Ectodermal cell (in vitro differentiated cells): ENCODE results near the gene PARVA.

ENCODE experiments used
- H3K27ac ChIP-seq: 2 replicates; pipeline ENCODE4 v1.7.0; 2013; ENCODE audit warnings: mild to moderate bottlenecking, low read depth, low read length; ENCODE audit not compliant: insufficient read depth, poor library complexity, severe bottlenecking
- H3K27me3 ChIP-seq: 2 replicates; pipeline ENCODE4 v1.7.0; 2013; ENCODE audit warnings: mild to moderate bottlenecking, low read length; ENCODE audit not compliant: insufficient read depth, control insufficient read depth, poor library complexity, severe bottlenecking
- H3K36me3 ChIP-seq: one replicate; pipeline ENCODE4 v1.7.0; 2013; ENCODE audit warnings: low read length; ENCODE audit not compliant: control insufficient read depth, insufficient read depth
- H3K4me1 ChIP-seq: one replicate; pipeline ENCODE4 v1.7.0; 2013; ENCODE audit warnings: low read length; ENCODE audit not compliant: control insufficient read depth, insufficient read depth
- H3K4me3 ChIP-seq: 2 replicates; pipeline ENCODE4 v1.7.0; 2013; ENCODE audit warnings: low read depth, low read length, control low read depth; ENCODE audit not compliant: insufficient read depth
- H3K9me3 ChIP-seq: 2 replicates; pipeline ENCODE4 v1.7.0; 2013; ENCODE audit warnings: mild to moderate bottlenecking, low read length, moderate library complexity; ENCODE audit not compliant: control insufficient read depth
- WGBS, 2 experiments: methylation state at CpG; one replicate each; pipeline ENCODE4 v1.1.7; 2013; ENCODE audit warnings: missing lambda C conversion rate in 2 of 2; 5-methylcytosine and 5-hydroxymethylcytosine counted together

The PARVA gene

DNA sequence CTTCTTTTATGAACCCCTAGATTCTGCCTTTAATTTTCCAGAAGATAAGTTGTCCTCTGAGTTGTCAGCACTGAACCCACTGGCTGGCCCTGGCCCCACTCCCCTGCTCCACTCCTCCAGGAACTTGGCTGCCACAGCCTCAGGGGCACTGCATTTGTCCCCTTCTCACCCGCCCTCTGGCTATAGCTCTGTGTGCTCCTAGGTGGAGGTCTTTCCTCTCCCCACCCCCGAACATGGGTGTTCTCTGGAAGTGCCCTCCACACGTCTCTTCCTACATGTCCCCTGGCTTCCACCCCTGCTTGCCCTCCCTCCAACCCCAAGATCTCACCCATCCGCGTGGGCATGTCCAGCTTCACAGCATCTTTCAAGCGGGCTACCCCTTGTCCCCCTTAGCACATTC, 159.2 kb downstream of the PARVA start:
- Histone ChIP-seq H3K36me3 (no peaks in the 10 kb centered on the region), H3K4me3 (no peak overlapping the region), H3K9me3 (no peaks in the 10 kb centered on the region), H3K27ac (no peak overlapping the region), H3K27me3 (no peaks in the 10 kb centered on the region), H3K4me1 (peaks cover 5% of the 10 kb centered on the region)
- WGBS, 2 experiments: 90 to 93% methylated on average over 6 of the region's 6 CpGs

DNA sequence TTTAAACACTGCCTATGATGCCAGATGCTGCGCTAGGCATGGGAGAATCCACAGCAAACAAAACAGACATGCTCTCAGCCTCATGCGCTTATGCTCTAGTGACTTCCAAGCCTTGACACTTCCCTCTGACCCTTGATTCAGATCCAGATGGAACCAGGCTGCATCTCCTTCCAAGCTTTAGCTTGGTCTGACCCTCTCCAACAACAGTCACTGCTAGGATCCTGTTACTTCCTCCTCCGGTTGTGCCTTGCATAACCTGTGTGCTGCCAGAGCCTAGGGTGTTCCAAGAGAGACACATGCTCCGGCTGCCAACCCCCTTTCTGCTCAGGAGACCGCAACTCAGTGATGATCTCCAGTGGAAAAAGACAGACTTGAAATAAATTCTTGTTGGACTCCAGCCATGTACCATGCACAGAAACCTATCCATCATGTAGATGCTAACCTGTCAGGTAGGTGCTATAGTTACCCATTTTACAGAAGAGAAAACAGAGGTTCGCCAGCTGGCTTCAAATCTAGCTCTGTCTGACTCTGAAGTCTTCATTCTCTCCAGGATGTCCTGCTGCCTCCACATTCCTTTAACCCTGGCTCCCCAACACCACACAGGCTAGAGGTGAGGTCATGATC, 160.5 kb downstream of the PARVA start:
- WGBS, 2 experiments: 94% methylated on average over 6 of the region's 6 CpGs
- Histone ChIP-seq H3K36me3 (no peaks in the 10 kb centered on the region), H3K4me3 (no peak overlapping the region)

DNA sequence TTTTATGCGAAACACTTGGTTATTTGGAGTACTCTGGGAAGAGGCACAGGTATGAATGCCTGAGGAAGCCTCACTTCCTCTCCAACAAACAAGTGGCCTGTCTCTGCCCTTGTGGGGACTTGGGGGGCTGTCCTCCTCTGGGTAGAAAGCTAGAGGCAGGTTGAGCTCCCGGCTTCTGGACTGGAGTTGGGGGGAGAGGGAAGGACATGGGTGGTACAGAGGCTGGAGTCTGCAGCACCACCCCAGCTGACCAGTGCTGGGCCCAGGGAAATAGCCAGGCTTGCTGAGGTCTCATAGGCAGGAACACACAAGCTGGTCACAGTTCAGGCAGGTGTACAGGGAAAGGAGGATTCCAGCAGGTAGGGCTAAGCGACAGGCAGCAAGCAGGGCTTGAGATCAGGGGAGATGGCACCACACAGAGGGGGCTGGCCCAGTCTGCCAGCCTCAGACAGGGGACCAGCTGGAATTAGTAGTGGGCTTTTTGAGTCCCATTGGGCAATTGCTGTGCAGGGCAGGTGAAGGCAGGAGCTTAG, 161.6 kb downstream of the PARVA start:
- Histone ChIP-seq H3K9me3 (no peaks in the 10 kb centered on the region), H3K27ac (no peak overlapping the region), H3K27me3 (no peaks in the 10 kb centered on the region), H3K36me3 (no peaks in the 10 kb centered on the region), H3K4me3 (no peak overlapping the region), H3K4me1 (peaks cover 5% of the 10 kb centered on the region)
- WGBS, 2 experiments: 96 to 99% methylated on average over 3 of the region's 3 CpGs

More for the DNA sequence above, 160.5 kb downstream of the PARVA start:
- Histone ChIP-seq H3K27me3 (no peaks in the 10 kb centered on the region), H3K27ac (no peak overlapping the region), H3K9me3 (no peaks in the 10 kb centered on the region), H3K4me1 (peaks cover 5% of the 10 kb centered on the region)

DNA sequence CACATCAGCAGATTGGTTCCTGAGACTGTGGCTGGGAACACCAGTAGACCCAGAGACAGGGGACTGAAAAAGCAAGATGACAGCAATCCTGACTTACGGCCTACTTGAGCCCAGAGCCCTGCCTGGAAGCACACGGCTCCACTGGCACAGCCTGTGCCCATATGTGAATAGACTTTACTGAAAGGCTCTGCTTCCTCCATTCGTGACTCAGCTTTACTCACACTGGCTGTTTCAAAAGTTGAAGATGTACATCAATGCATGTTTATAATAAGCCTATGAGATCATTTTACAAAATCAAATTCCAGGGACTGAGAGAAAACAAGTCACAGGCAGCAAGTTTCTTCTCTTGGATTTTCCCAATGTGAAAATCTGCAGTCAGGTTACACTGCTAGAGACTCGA, 162.2 kb downstream of the PARVA start:
- Histone ChIP-seq H3K4me1 (peaks cover 5% of the 10 kb centered on the region), H3K4me3 (no peak overlapping the region), H3K9me3 (no peaks in the 10 kb centered on the region), H3K27me3 (no peaks in the 10 kb centered on the region), H3K27ac (no peak overlapping the region), H3K36me3 (no peaks in the 10 kb centered on the region)
- 90 to 93% methylated on average over 4 of the region's 4 CpGs for WGBS, 2 experiments

DNA sequence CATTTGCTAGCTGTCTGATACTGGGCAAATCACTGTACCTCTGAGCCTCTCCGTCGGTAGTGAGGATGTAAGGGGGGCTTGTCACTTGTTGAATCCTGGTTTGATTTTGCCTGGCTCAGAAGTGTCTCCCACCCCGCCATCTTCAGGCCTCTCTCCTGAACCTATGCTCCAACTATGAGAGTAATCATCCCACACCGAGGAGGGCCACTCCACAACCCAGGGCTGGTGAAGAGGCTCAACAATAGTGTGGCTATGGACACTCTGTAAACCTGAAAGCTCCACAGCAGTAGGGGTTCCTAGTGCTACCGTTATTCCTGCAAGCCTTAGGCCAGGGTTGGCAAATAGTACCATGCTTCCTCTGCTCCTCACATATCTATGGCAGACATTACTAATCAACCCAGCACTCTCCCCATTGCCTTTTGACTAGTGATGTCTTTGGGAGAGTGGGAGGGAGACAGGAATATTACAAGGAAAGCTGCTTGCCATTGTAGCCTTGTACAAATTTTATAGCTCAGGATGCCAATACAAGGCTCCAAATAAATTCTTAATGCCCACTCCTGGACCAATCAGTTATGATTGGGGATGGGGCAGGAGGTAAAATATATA, 162.8 kb downstream of the PARVA start:
- Histone ChIP-seq H3K27ac (no peak overlapping the region), H3K4me1 (peaks cover 5% of the 10 kb centered on the region)
- WGBS, 2 experiments: 72 to 74% methylated on average over 5 of the region's 5 CpGs

DNA sequence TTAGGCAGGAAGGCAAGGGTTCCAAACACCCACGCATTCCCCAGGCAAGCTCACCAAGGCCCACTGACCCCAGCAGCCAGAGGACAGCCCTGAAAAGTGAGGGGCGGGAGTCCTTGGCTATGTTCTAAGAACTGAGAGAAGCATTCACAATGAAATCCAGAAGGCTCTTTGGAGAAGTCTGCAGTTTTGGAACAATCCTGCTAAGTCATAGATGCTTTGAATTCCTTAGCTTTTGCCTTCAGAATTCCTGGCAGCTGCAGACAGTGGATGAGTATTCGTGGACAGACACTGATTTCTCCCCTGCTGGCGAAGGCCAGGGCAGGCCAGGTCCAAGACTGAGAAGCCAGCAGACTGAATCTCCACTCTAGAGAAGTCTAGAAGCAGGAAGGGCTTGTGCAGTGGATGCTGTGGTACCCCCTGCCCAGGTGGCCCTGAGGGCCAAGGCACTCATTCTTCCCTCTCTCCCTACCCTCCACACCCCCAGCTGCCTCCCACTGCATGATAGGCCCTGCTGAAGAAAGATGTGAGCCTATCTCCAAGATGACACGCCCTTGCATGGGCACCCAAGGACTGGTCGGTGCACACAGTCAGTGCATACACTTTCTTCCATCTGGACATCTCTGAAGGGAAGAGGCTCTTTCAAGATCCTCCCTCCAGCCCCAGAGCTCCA, 163.7 kb downstream of the PARVA start:
- Histone ChIP-seq H3K27ac (no peak overlapping the region), H3K36me3 (no peaks in the 10 kb centered on the region), H3K27me3 (no peaks in the 10 kb centered on the region), H3K9me3 (no peaks in the 10 kb centered on the region), H3K4me3 (no peak overlapping the region), H3K4me1 (peaks cover 5% of the 10 kb centered on the region)
- 88 to 91% methylated on average over 6 of the region's 6 CpGs for WGBS, 2 experiments

More for the DNA sequence above, 162.8 kb downstream of the PARVA start:
- no peaks in the 10 kb centered on the region for H3K36me3 ChIP-seq
- H3K9me3 ChIP-seq: no peaks in the 10 kb centered on the region
- H3K4me3 ChIP-seq: no peak overlapping the region
- H3K27me3 ChIP-seq: no peaks in the 10 kb centered on the region

DNA sequence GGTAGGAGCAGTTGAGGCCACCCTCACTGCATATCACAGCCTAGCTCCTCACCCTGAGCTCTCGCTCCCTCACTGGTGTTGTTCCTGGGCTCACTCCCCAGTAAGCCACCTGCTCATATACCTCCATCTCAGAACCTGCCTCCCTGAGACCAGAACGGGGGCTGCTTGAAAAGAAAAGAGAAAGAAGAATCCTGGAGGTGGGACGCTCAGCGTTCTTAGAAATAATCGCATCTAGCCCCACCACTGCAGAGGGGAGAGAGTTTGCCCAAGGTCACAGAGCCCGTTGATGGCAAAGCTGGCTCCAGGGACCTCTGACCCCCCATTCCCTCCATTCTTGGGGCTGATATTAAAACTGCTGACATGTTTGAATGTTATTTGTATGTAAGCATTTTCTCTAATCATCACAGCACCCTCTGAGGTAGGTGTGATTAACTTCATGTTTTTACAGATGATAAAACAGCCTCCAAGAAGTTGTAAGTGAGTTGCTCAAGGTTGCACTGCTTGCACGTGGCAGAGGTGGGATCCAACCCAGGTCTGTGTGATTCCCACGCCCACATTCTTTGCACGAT, 164.3 kb downstream of the PARVA start:
- Histone ChIP-seq H3K27me3 (no peaks in the 10 kb centered on the region), H3K9me3 (no peaks in the 10 kb centered on the region), H3K36me3 (no peaks in the 10 kb centered on the region), H3K27ac (no peak overlapping the region), H3K4me3 (no peak overlapping the region), H3K4me1 (peaks cover 5% of the 10 kb centered on the region)
- 90 to 92% methylated on average over 9 of the region's 9 CpGs for WGBS, 2 experiments

DNA sequence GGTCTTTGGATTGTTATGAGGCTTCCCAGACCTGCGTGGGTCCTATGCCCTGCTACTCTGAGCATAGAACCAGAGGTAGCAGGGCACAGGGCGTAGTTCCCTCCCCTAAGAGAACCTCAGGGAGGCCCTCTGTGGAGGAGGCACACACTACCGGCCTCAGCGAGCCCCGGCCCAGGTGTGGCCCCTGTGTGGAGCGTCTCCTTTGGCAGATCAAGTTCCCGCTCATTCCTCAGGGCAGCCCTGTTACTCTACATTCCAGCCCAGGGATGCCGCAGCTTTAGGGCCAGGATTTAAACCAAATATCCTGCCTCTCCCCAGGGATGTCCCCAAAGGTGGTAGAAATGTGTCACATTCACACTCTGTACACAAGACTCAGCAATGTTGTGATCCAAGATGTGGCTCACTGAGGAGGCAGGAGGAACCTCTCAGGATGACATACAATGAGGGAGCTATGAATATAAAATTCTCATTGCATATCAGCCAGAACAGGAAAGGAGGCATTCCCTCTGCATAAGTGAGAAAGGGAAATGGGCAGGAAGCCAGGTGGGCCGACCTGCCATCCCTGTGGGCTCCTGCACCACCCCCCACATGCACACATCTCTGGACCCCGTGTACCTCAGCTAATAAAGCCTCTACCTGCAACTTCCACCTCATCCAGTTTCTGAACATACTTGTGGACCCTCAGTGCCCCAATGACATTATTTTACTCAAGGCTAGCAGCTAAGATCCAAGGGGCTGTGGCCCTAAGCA, 165.0 kb downstream of the PARVA start:
- Histone ChIP-seq H3K4me1 (peaks cover 5% of the 10 kb centered on the region), H3K9me3 (no peaks in the 10 kb centered on the region), H3K36me3 (no peaks in the 10 kb centered on the region), H3K27ac (no peak overlapping the region), H3K4me3 (no peak overlapping the region), H3K27me3 (no peaks in the 10 kb centered on the region)
- WGBS, 2 experiments: 86 to 89% methylated on average over 10 of the region's 10 CpGs

DNA sequence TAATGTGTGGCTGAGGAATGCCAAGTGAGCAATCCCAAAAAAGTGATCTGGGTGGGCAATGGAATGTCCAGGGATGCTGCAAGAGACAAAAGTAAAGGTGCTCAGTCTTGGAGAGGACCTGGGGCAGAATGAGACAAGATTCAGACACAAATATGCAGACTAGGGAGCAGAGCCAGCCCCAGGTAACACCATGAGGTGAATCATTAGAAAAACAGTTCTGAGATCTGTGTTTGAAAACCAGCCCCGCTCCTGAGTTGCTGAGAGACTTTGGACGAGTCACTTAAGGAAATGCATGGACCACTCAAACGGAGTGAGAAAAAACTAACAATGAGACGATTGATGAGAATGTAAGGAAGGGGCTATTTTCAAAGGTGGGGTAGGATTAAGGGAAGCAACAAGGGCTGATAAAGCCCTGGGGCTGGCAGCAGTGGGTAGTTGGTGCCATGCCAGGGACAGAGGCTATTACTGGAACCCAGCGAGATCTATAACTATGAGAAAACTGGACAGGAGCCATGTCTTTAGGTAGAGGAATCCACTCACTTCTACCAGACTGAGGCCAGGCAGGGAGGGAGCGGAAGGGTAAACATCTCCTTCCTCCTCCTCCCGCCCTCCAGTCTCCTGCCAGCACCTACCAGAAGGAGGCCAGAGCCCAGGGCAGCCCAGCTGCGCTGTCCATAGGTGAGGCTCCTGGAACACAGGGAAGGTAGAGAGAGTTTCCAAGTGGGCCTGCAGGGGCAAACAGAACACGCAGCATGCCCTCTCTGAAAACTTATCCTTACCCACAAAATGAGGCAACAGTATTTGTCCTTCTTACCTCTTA, 166.4 kb downstream of the PARVA start:
- peaks cover 5% of the 10 kb centered on the region for H3K4me1 ChIP-seq

More for the DNA sequence above, 166.4 kb downstream of the PARVA start:
- no peaks in the 10 kb centered on the region for H3K27me3 ChIP-seq
- H3K4me3 ChIP-seq: no peak overlapping the region
- 91 to 92% methylated on average over 9 of the region's 9 CpGs for WGBS, 2 experiments
- no peaks in the 10 kb centered on the region for H3K9me3 ChIP-seq
- H3K27ac ChIP-seq: no peak overlapping the region
- H3K36me3 ChIP-seq: no peaks in the 10 kb centered on the region
